T-helper 22 cell (primary cell): ENCODE results near the gene NCSTN.

ENCODE experiments used
- DNase-seq: peaks from one replicate; pipeline ENCODE4 v3.0.0-alpha.2; 2020; ENCODE audit warnings: low read depth

NCSTN gene

DNA sequence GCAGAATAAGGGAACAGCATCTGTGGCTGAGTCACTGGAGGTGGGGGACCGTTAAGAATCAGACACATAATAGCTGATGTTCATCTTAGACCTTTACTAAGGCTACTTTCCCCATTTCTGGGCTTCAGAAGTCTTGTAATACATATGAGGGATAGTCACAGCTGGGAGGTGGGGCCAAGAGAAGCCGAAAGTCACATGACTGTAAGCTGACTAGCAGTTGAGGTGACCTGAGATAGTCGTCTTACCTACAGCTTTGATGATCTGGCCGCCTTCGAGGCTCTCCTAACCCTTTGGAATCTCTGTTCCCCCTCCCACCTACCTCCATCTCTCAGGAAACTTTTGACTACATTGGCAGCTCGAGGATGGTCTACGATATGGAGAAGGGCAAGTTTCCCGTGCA, 9.4 kb downstream of the NCSTN start:
- DNase-seq: no peak

DNA sequence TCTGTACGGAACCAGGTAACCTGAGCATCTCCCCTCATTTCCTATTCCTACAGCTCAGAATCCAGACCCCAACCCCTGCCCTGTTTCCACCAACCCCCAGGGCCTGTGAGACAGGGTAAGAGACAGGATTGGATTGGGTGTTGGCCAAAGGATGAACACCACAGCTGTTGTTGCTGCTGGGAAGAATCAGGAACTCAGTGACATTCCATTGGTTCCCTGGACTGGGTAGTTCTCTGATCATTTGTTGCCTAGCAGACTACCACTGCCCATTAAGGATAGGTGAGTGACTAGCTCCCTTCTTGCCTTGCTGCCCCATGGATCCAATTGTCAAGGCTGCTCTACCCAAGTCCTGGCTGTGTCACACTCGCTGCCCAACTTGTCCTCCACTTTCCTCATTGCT, 10.0 kb downstream of the NCSTN start:
- no peak for DNase-seq

DNA sequence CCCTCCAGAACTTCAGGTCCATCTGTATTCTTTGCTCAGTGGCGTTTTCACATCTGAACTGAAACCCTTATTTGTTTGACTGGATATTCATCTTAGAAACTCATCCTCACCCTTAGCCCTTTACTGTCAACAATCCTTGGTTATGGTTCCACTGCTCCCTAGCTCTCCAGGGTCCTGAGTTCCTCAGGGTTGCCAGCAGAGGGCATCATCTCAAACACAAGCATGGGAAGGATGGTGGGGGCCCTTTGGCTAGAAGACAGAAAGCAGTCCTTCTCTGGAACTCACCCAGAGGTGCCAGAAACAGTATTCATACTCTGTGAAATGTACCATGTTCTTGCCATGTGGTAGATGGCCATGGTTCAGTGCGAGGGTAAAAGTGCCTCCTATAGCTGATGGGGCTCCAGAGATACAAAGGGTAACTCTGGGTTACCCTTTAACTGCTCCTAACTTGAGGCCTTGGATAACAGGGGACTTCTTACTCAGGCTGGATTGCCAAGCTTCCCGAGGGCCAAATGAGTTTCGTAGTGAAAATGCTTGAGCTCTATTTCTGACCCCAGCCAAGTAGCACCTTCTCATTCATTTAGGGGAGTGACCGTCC, 11.3 kb downstream of the NCSTN start:
- no peak for DNase-seq

DNA sequence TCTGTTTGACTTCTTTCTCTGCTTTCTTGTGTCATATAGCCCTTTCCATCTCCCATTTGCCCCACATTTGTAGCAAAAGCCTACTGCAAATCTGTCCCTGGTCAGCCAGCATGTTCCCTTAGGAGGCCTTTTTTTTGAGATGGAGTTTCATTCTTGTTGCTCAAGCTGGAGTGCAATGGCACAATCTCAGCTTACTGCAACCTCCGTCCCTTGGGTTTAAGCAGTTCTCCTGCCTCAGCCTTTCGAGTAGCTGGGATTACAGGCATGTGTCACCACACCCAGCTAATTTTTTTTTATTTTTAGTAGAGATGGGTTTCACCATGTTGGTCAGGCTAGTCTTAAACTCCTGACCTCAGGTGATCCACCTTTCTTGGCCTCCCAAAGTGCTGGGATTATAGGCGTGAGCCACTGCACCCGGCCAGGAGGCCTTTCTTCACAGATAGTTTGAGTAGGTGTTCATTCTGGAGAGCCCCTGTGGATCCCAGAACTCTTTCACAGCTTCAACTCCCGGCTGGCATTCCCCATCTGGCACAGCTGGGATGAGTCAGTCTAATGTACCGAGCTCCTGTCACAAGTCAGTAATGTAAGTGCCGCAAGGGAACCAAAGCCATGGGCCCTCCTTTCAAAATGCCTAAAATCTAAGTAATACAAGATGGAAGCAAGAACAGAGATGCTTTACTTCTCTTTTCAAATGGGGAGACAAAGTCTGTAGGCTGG, 14.3 kb downstream of the NCSTN start:
- DNase-seq: no peak

DNA sequence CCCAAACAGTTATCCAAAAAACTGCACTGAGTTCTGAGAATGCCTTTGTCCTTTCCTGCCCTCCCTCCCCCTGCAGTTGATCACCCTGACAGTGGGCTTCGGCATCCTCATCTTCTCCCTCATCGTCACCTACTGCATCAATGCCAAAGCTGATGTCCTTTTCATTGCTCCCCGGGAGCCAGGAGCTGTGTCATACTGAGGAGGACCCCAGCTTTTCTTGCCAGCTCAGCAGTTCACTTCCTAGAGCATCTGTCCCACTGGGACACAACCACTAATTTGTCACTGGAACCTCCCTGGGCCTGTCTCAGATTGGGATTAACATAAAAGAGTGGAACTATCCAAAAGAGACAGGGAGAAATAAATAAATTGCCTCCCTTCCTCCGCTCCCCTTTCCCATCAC, 14.9 kb downstream of the NCSTN start:
- no peak for DNase-seq

DNA sequence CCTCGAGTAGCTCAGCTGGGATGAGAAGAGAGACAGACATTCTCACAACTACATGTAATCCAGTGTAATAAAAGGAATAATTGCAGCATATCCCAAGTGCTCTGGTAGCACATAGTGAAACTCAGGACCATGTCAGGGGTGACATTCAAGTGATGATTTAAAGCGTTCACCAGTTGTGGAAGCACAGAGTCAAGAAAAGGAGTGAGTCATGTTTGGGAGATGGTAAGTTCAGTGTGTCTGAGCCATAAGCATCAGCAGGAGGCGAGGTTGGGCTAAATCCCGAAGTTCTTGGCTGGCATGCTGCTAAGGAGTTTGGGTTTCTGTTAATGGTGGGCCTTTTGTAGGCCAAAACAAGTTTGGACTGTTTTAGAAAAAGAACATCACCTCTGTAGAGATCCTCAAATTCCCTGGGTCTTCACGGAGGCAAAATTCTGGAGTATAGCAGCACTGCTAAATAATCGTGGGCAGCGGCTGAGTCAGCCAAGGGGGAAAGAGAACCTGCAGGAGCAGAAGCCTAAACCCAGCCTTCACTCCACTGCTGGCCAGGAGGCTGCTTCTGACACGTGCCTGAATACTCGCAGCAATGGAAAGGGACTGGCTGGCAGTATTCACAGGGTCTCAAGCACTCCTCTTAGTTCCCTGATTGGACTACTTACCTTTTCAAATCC, 16.5 kb downstream of the NCSTN start:
- DNase-seq: no peak

DNA sequence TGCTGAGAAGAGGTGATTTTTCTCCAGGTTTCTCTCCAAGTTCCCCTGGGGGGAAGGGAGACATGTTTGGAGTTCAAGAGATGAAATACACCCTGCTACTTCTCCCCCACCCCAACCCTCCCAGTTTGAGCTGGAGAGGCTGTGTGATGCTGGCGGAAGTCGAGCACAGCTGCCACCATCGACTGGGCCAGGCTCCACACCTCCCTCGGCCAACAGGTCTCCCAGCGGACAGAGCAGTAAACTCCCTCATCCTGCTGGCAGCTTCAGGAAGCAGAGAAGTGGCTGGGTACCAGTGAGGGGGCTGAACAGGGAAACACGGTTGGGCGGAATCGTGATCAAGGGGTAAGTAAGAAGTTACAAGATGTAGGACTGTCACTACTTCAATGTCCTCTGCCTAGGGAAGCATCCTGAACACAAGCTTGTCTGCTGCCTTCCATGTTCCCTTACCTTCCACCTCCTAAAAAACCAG, 17.1 kb downstream of the NCSTN start:
- DNase-seq: no peak

DNA sequence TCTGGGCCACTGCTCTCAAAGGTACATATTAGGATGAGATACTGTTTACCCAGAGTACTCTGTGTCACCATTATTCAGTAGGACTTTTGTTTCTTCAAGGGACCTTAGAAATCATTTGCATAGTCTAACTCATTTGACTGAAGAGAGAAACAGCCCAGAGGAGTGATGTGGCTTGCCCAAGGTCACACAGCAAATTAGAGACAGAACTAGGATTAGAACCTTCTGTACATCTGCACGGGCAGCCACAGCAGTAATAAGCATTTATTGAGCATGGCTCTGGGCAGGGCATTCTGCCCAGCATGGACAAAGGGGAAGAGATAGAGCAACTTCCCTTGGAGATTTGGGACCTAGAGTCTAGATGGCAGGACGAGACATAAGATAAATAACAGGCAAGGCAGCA, 18.0 kb downstream of the NCSTN start:
- no peak for DNase-seq

DNA sequence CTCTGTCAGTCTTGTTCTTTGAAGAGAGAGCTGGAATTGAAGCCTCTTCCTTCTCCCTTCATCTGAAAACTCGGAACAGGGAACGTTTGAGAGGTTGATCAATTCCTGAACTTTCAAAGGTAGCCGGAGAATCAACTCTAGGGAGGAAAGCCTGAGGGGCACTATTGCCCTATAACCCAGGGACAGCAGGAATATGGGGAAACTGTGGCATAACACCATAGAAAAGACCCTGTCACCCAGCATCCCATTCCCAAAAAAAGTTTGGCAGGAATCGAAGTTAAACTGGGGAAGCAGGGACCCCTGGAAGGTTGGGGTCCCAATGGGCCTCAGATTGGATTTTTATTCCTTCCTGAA, 18.6 kb downstream of the NCSTN start:
- no peak for DNase-seq

DNA sequence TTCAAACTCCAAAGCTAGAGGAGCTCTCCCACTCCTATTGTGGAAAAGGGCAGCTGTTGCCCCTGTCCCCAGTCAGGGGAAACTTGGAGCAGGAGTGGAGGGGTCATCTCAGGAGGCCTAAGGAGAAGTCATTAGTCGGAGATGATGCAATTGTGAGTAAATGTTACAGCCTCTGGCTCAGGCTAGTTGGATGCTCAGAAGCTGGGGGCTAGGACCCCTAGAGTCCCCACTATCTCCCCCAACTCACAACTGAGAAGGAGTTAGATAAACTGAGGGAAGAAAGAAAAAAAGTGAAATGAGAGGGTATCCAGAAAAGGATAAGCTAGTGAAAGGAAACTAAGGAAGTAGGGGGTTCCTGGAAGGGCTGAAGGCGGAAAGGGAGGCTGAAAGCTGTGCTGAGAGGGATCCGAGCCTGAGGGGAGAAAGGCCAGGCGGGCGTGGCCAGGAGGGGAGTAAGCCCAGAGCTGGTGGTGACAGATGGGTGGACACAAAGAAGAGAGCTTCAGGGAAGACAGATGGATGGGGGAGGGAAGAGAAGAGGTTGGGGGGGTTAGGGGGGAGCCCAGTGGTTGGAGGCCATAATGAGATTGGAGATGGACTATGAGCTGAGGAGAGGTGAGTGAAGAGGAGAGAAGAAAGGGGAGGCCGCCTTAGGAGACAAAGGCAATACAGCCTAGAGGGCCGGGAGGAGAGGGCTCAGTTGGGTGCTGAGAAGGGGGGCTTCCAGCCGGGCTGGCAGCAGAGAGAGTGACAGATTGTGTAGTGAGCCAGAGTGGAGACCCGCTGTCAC, 19.2 kb downstream of the NCSTN start:
- DNase-seq: no peak

DNA sequence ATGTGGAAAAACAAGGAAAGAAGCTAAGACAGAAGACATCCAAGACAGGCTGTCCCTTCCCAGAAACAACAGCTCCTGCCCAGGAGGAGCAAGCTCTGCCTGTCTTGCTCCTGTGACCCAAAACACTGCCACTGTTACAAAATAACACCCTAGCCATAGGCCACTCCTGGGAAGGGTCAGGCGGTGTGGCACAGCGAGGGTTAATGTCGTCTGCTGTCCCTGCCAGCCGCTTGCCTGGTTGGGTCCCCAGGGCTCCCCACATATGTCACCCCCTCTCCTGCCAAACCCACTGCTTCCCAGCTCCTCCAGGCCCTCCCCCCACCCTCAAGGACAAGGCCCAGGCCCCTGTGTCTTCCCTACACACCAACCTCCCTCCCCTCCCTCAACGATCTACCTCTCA, 19.8 kb downstream of the NCSTN start:
- no peak for DNase-seq

DNA sequence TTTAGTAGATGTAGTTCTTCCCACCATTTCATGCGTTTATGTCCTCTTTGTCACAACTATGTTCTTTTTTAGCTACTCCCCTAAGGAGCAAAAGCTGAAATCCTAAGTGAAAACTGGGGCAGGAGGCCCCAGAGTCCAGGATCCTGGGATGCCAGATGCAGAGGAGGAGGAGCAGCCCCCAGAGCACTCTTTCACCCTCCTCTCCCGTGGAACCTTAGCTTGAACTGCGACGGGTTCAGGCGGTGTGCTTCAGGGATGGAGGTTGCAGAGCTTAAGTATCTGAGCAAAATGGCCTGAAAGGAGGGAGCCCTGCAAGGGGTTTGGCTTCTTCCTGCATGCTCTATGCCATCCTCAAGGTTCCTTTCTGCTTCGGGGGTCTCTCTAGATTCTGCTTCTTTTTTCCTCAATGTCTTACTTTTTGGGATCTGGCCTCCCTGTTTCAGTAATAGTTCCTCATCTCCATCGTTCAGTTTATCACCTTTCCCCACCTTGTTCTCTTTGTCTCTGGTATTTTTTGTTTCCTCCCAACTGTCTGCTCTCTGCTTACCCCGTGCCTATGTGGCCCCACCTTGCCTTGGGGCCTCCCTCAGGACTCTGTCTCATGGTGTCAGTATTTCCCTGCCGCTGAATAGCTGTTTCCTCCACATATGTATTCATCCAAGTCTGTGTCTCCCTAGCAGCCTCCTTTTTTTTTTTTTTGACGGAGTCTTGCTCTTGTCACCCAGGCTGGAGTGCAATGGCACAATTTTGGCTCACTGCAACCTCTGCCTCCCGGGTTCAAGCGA, 21.0 kb downstream of the NCSTN start:
- no peak for DNase-seq

DNA sequence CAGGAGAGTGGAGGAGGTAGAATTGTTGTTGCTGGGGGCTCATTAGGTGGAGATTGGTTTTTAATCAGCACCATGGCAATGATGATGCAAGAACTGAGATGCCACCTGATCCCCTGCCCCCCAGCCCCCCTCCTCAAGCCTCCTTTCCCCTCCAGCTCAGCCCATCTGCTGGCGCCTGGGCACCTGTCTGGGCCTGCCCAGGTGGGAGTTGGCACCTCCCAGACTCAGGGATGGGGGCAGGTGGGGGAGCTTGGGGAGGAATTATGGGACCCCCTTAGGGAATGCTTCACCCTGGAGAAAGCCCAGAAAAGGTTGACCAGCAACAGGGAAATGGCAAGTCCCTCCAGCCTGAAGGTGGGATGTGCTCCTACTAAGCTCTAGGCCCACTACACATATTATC, 22.1 kb downstream of the NCSTN start:
- DNase-seq: no peak

DNA sequence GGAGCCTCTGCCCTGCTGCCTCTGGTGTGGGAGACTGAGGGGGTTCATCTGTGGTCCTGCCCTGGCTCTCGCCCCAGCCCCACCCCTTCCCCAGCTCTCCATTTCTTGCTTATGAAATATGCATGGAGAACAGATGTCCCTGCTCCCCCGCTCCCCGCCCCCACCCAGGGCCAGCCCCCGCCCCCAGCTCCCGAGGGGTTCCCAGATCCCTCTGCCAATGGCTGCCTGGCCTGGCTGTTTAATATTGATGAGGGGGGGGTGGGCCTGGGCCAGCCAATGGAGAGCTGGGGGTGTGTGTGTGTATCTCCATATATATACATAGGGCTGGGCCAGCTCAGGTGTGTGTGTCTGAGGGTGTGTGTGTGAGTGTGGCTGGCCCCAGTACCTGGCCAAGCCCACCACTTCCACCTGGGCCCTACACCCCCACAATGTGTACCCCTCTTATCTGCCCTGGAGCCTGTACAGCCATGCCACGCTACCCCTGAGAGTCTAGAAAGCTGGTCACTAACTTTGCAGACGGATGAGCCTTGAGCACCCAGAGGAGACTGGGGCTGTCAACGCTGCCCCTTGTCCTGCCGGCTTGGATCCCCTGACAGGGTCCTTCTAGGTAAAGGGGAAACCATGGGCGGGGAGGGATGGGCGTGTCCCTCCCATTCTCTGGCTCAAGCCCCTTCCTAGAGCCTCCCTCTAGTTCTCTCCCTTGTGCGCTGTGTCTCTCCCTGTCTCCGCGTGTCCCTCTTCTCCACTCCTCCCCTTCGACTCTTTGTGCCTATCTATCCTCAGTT, 23.7 kb downstream of the NCSTN start, which contains the start of gene NHLH1:
NHLH1 (plus strand) TSS at position 341 of the 785 bp plus-strand sequence. CDS start 3,661 bp downstream, outside the sequence.
- DNase-seq: no peak

DNA sequence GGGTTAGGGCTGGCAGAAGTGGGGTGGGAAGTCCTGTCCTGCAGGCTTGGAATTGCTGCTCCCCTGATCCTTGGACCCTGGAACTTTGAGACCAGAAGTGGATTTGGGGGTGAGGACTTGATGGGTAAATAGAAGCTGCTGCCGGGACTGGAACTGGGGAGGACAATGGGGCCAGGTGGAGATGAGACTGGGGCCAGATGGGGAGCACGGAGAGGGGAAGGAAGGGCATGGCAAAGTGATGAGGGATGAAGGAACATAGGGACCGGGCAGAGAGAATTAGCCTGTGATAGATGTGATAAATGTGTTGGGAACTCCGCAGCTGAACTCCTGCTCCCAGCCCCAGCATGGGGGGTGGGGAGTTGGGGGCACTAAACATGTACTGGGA, 24.3 kb downstream of the NCSTN start:
- DNase-seq: no peak

DNA sequence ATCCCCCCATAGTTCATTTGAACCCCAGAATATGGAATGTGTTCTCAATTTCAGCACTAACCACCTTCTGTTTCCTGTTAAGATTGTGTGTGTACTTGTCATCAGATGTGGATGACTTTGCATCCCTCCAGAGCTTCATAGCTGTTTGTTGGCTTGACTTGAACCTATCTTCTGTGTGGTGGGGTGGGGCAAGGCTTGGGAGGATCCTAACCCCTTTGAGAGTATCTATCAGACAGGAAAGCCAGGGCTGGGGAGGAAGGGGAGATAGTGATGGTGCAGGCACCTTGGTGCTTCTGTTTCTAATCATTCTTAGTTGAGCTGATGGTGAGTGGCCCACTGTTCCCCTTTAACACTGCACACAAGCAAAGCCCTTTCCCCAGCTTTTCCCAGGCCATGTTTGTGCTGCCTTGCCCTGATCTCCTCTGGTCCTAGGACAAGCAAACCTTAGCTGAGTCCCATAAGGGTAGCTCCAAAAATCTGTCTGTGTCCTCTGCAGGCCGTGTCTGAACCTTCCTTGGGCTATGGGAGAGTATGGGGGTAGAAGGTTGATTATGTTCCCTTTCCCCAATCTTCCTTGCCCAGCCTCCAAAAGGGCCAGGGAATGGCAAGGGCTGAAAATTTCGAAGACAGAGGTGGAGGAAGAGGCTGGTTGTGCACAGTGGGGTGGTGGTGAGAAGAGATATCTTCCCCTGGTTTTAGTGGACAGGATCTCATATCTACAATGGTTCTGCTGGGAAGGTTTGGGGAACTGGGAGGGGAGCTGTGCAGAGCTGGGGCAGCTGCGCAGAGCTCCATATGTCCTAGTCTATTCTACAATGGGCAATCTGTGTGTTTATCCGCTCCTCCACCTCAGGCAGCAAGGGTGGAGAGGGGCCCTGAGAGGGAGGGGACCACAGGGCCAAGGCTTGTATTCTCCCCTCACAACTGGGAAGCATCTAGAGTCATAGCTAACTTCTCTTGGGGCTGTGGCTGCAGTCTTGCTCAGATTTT, 25.0 kb downstream of the NCSTN start:
- DNase-seq: no peak

DNA sequence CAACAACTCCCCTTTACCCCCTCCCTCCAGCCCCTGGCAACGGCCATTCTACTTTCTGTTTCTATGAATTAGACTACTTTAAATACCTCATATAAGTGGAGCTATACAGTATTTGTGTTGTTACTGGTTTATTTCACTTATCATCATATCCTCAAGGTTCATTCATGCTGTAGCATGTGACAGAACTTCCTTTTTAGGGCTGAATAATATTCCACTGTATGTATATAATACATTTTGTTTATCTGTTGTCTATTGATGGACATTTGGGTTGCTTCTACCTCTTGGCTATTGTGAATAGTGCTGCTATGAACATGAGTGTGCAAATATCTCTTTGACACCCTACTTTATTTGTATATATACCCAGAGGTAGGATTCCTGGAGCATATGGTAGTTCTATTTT, 25.9 kb downstream of the NCSTN start:
- DNase-seq: no peak

DNA sequence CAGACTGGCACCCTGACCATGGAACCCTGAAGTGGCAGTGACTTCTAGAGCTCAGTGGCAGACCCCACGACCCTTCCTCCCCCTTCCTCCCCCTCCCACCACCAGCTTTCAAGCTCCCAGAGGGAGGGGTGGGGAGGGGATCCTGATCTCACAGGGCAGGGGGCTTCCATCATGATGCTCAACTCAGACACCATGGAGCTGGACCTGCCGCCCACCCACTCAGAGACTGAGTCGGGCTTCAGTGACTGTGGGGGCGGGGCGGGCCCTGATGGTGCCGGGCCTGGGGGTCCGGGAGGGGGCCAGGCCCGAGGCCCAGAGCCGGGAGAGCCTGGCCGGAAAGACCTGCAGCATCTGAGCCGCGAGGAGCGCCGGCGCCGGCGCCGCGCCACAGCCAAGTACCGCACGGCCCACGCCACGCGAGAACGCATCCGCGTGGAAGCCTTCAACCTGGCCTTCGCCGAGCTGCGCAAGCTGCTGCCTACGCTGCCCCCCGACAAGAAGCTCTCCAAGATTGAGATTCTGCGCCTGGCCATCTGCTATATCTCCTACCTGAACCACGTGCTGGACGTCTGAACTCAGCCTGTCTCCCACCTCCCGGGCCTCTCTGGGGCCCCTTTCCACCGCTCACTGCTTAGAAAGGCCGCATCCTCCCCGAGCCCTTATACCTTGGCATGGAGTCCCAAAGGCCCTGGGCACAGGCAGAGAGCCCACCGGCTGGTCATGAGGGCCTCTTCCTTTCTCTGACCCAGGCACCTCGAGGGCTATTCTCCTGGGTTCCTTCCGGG, 27.6 kb downstream of the NCSTN start:
- DNase-seq: no peak

DNA sequence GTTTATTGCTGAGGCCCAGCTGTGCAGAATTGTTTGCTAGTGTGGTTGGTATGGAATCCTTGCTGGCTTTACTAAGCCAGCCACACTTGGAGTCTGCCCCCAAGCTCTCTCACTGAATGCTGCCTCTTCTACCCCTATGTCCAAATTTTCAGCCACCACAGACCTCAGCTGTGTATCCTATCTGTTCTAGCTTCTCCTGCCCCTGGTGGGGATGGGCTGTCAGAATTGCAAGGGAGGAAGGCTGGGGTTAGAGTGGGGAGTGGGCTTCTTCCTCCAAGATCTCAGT, 28.1 kb downstream of the NCSTN start:
- DNase-seq: no peak
